HG03280 (cell line): ENCODE measurements around the gene PDGFRB.
A peak's percentile ranks its signal among the peaks of the same experiment; 100 is the strongest.

Experiments used
- ATAC-seq: cut with Tn5 transposase; IDR thresholded peaks from one replicate; pipeline ENCODE4 v1.9.1; 2021; ENCODE audit warnings: mild to moderate bottlenecking, moderate library complexity; ENCODE audit not compliant: unreplicated experiment

PDGFRB gene

DNA sequence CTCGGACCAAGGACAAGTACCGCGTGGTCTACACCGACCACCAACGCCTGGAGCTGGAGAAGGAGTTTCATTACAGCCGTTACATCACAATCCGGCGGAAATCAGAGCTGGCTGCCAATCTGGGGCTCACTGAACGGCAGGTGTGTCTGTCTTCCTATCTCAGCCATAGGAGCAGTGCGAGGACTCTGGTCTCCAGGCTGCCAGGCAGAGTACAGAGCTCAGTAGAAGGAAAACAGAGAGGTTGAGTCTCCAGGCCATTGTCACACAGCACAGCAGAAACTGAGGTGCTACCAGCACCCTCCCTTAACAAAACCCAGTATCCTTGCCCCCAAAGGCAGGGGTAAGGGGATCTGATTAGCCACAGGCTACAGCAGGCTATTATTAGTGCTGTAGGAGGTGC, 27.1 kb upstream of the PDGFRB start:
- ATAC-seq = no peak

- ATAC-seq = no peak
Observed at GRCh38 chr5:150181766-150182545, 26.3 kb upstream of the PDGFRB start.

DNA sequence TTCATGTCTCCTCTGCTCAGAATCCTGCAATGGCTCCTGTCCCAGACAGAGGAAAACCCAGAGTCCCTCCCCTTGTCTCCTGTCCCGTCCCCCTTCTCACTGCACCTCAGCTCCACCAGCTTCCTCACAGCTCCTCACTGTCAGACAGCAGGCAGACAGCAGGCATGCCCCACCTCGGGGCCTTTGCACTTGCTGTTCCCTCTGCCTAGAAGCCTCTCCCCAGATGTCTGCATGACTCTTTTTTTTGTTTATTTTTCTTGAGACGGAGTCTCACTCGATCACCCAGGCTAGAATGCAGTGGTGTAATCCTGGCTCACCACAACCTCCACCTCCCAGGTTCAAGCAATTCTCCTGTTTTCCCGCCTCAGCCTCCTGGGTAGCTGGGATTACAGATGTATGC, 25.4 kb upstream of the PDGFRB start:
- no peak for ATAC-seq

DNA sequence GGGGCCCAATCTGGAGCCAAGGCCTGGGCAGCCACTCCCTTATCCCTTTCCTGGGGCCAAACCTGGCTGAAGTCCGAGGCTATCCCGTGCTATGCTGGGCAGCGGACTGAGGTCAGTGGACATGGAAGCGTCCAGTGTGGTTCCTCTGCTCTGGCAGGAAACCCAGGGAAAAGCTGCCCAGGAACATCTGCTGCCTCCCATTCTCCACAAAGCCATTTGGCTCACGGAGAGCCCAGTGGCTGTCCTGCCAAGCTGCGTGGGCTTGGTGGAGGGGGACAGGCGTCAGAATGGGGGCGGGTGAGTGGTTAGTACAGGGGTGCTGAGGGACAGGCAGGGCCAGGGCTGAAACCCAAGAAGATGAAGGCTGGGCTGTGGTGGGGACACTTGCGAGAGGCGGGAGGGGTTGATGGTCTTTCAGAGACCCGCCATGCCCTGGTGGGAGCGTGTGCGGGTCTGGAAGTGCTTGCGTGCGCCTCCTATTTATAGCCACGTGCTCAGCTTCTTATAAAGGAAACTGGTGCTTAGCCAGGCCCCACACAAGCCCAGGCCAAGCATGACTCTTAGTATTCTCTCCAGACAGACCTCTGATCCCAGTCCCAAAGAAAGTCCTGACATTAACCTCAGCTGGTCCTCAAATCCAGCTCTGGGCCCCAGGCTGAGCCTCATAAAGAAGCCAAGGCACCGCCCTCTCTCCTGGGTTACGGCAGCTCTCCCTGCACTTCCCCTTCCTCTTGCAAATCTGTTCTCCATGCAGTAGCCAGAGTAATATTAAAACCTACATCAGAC, 24.8 kb upstream of the PDGFRB start:
- no peak for ATAC-seq

GRCh38 chr5:150179019-150179620, 23.5 kb upstream of the PDGFRB start:
- ATAC-seq = no peak

DNA sequence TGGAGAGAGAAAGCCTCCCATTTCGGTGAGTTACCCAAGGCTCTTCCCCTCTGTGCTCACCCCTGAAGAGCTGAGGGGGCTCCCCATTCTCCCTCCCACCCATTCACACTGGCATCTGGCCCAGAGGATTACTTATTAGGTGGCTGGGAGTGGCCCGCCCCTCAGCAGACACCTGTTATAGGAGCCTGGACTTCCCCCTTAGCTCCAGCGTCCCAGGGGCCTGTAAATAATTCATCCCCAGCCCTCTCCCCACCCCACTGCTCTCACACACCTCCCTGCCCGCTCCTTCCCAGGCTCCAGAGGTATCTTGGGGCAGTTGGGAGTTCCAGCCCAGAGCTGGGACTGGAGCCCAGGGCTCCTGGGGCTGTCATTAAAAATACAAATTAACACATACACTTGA, 22.6 kb upstream of the PDGFRB start:
- no peak for ATAC-seq

DNA sequence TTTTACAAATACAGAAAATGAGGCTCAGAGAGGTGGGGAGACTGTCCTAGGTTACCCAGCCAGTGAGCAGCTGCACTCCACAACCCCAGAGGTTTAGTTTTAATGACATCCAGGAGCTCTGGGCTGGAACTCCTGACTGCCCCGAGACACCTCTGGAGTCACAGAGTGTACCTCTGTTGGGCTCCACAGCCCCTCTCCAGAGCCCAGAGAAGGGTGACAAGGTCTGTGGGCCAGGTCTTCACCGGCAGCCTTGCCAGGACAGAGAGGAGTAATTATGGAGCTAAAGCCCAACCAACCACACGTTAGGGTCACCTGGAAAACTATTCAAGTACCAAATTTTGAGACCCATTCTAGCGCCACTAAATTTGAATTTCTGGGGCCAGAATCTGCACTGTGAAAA, 22.1 kb upstream of the PDGFRB start:
- ATAC-seq = no peak

- ATAC-seq = no peak
Observed at GRCh38 chr5:150176745-150177477, 21.3 kb upstream of the PDGFRB start.

DNA sequence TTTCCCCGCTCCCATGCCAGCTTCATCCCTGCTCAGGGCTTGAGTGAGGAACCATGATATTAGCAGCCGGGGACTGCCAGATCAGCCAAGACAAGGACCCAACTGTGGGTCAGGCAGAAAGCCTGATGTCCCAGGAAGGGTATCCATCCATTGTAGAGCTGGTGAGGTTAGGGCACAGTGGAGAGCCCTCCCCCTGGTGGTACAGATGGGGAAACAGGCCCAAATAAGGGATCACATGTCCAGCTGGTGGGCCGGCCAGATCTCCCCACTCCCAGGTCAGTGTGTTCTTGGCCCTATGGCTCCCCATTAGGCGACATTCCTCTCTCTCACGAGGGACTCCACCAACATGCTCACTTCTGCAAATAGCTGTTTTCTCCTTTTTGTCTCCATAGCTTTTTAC, 19.9 kb upstream of the PDGFRB start:
- peak; percentile 46 for ATAC-seq

GRCh38 chr5:150175076-150175475, 19.4 kb upstream of the PDGFRB start:
- ATAC-seq = no peak

GRCh38 chr5:150174285-150174684, 18.6 kb upstream of the PDGFRB start:
- no peak for ATAC-seq

DNA sequence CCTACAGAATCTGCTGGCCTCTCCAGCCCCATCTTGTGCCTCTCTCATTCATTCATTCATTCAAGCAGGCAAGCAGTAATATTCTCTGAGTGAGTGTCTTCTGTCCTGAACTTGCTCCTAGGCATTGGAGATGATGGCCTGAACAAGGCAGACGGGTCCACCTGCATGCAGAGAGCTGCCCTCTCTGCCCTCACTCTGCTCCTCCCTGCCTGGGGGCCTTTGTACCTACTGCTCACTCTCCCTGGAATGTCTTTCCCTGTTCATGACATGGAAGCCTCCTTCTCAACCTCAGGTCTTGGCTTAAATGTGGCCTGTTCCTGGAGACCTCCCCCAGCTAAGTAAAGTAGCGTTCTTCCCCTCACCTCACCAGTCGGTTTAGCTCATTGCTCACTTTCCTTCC, 17.5 kb upstream of the PDGFRB start:
- no peak for ATAC-seq

DNA sequence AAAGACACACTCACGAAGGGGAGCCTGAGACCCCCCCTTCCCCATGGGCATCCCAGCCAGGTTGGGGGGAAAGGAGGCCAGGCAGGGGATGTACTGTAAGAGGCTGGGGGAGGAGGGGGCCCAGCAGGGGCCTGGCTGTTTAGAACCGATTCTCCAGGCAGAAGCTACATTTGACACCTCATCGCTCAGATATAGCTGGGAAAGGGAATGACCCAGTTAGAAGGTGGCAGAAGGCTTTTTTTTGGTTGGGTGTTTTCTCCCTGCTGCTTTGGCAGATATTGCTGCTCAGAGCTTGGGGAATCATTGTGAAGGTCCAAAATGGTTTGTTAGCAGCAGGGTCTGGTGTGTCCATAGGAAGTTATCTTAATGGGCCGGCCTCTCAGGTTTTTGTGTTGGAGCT, 16.9 kb upstream of the PDGFRB start:
- ATAC-seq = no peak

GRCh38 chr5:150172145-150172544, 16.5 kb upstream of the PDGFRB start:
- no peak for ATAC-seq

- ATAC-seq = no peak
Observed at GRCh38 chr5:150168864-150169263, 13.2 kb upstream of the PDGFRB start.

- no peak for ATAC-seq
Observed at GRCh38 chr5:150167908-150168307, 12.3 kb upstream of the PDGFRB start.

DNA sequence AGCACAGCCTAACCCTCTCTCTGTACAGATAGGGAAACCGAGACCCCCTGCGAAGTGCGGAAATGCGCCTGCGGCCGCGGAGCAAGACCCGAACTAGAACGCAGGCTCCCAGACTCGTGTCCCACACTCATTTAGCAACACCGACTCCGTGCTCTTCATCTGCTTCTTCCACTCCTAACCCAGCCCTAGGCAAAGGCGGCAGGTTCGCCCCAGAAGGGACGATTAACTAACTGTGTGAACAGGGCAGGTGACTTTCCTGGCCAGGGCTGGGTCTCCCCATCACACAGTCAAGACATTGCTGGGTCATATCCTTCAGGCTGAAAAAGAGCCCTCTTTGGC, 11.8 kb upstream of the PDGFRB start:
- ATAC-seq = no peak

DNA sequence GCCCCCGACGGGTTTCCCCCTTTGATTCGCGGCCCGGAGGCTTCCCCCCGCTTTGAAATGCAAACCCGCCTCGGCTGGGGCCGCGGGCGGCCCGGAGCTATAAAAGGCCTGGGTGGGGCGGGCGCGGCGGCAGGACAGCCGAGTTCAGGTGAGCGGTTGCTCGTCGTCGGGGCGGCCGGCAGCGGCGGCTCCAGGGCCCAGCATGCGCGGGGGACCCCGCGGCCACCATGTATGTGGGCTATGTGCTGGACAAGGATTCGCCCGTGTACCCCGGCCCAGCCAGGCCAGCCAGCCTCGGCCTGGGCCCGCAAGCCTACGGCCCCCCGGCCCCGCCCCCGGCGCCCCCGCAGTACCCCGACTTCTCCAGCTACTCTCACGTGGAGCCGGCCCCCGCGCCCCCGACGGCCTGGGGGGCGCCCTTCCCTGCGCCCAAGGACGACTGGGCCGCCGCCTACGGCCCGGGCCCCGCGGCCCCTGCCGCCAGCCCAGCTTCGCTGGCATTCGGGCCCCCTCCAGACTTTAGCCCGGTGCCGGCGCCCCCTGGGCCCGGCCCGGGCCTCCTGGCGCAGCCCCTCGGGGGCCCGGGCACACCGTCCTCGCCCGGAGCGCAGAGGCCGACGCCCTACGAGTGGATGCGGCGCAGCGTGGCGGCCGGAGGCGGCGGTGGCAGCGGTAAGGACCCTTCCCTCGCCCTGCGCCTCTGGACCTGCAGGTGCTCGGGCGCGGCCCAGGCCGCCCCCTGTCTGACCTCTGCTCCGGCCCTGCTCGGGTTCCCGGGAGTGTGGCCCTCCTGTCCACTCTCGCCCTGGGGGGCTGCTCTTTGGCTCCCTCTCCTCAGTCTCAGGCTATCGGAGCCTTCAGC, 11.2 kb upstream of the PDGFRB start, which contains the start of gene CDX1:
Gene CDX1, plus strand, starts transcription at position 129 of the 862 bp plus-strand sequence. Its CDS starts 99 bp downstream, at position 228.
- ATAC-seq = no peak

GRCh38 chr5:150166037-150166649, 10.5 kb upstream of the PDGFRB start:
- ATAC-seq = no peak
